ENCODE results near the gene UGCG. TPM values are rescaled to one million over a fixed set of nuclear protein-coding genes. Genes with fewer than 3 reads are reported as not detected.

UGCG gene
- total and polyA plus RNA-seq, 10 of the 15 experiments (the other 5 are each of a cell fraction or from before 2014, with no cell fraction given), result 21.7 to 96.6 (median 48.9) TPM

GRCh38 chr9:111975709-111976108, 79.1 kb downstream of the UGCG start:
- FAIRE-seq, result no peak
- POLR2A ChIA-PET, result interaction anchor here (0.9 to 2.1 kb wide), 5 partner anchors 9 to 59 kb away, joined by 3 to 7 read pairs (median 3); no protein-coding TSS in a partner anchor
- TF ChIP-seq JUNB (IDR thresholded peaks at IDR 0.05), result no peak
- TF ChIP-seq CBX3 (IDR thresholded peaks at IDR 0.05; ENCODE audit: borderline replicate concordance, low read depth), result no peak
- TF ChIP-seq IKZF1 (conservative IDR thresholded peaks at IDR 0.05), result 0 out of 2 replicates have a peak, but pooled peaks have one; percentile 22
- peak; percentile 2; the same call in 1 of the 2 replicates for TF ChIP-seq RUNX3 (IDR thresholded peaks at IDR 0.05; ENCODE audit: low read length)
- TF ChIP-seq SRF (IDR thresholded peaks at IDR 0.05; ENCODE audit: low read depth in 2 of 2, low read length in 2 of 2), result peak in 1 of 2 experiments; percentile 71; a peak in 2 of 4 replicates
- TF ChIP-seq SREBF2 (IDR thresholded peaks at IDR 0.05; ENCODE audit: low read length), result no peak
- no peak for TF ChIP-seq HDAC2 (IDR thresholded peaks at IDR 0.05)
- no peak for TF ChIP-seq GABPA (IDR thresholded peaks at IDR 0.05; ENCODE audit: low read depth)
- TF ChIP-seq RELB (IDR thresholded peaks at IDR 0.05; ENCODE audit: low read depth), result no peak
- TF ChIP-seq EP300 (IDR thresholded peaks at IDR 0.05; ENCODE audit: borderline replicate concordance in 1 of 2, control insufficient read depth in 1 of 2, low read depth in 2 of 2, low read length in 2 of 2), result no peak
- no peak for TF ChIP-seq FOXK2 (IDR thresholded peaks at IDR 0.05)
- no peak for TF ChIP-seq SUZ12 (IDR thresholded peaks at IDR 0.05; ENCODE audit: unreplicated experiment)
- peak; percentile 4 to 51 (median 14); a peak in 2 of 6 replicates for TF ChIP-seq CTCF (IDR thresholded peaks at IDR 0.05 in 2 of 3, conservative IDR thresholded peaks at IDR 0.05 in 1 of 3; ENCODE audit: control insufficient read depth in 2 of 3, extremely low read depth in 1 of 3, insufficient read depth in 1 of 3, low read depth in 3 of 3, low read length in 3 of 3)
- no peak for TF ChIP-seq ZNF622 (IDR thresholded peaks at IDR 0.05)
- TF ChIP-seq SUPT20H (IDR thresholded peaks at IDR 0.05; ENCODE audit: borderline replicate concordance, control insufficient read depth, low read depth, low read length), result no peak
- TF ChIP-seq TARDBP (IDR thresholded peaks at IDR 0.05; ENCODE audit: borderline replicate concordance), result no peak
- no peak for TF ChIP-seq PAX8 (IDR thresholded peaks at IDR 0.05)
- TF ChIP-seq DPF2 (IDR thresholded peaks at IDR 0.05), result no peak
- TF ChIP-seq SP1 (IDR thresholded peaks at IDR 0.05; ENCODE audit: low read depth, low read length), result no peak
- TF ChIP-seq RFX5 (IDR thresholded peaks at IDR 0.05; ENCODE audit: low read depth, low read length), result no peak
- TF ChIP-seq CBX5 (IDR thresholded peaks at IDR 0.05; ENCODE audit: low read depth), result no peak
- peak; percentile 71; the same call in 1 of the 2 replicates for TF ChIP-seq TCF3 (IDR thresholded peaks at IDR 0.05; ENCODE audit: borderline replicate concordance, insufficient read depth, low read depth, low read length)

More at GRCh38 chr9:111975709-111976108, 79.1 kb downstream of the UGCG start:
- RAD21 ChIA-PET (ENCODE audit: unreplicated experiment), result interaction anchor here (0.7 to 3.2 kb wide), 12 partner anchors 9 to 212 kb away, joined by 3 to 20 read pairs (median 6); partner anchors contain the start of gene UGCG
- Histone ChIP-seq H3K27ac (ENCODE audit: control insufficient read depth, insufficient read depth) (no peak overlapping the region), H3K9me3 (replicated peaks; ENCODE audit: control insufficient read depth, insufficient read depth, low read length) (no peaks in the 10 kb centered on the region), H3K4me3 (no peak overlapping the region), H3K9ac (ENCODE audit: control insufficient read depth, insufficient read depth, low read length) (no peak overlapping the region), H2AFZ (ENCODE audit: control insufficient read depth, low read depth, low read length) (peak overlapping the region; percentile 1; the same call in 1 of the 2 replicates), H3K4me1 (ENCODE audit: control insufficient read depth, insufficient read depth, low read length) (peaks cover 12% of the 10 kb centered on the region), H3K4me2 (ENCODE audit: control insufficient read depth, insufficient read depth) (no peak overlapping the region), H4K20me1 (ENCODE audit: control insufficient read depth, insufficient read depth) (no peaks in the 10 kb centered on the region), H3K36me3 (ENCODE audit: control insufficient read depth in 2 of 2, insufficient read depth in 2 of 2, low read length in 1 of 2) (no peaks in the 10 kb centered on the region), H3K79me2 (ENCODE audit: control insufficient read depth, insufficient read depth, low read length) (no peaks in the 10 kb centered on the region), H3K27me3 (replicated peaks in 1 of 2; ENCODE audit: control insufficient read depth in 2 of 2, insufficient read depth in 2 of 2, low read length in 1 of 2) (no peaks in the 10 kb centered on the region)
- BruUV-seq (replicated peaks), result no TSS peak
- intact Hi-C loops (cut with micrococcal nuclease; ENCODE audit: unreplicated experiment), result no loop called here
- 87% methylated on average over 5 of the region's 5 CpGs for WGBS (ENCODE audit: insufficient coverage, insufficient replicate concordance, low lambda C conversion rate, missing lambda C conversion rate)
- CTCF ChIA-PET, result interaction anchor here (0.7 to 5.9 kb wide), 11 partner anchors 9 to 217 kb away, joined by 3 to 46 read pairs (median 4); partner anchors contain the start of gene UGCG
- DNase-seq (ENCODE audit: low read depth, low spot score), result peak; percentile 39
- peak; percentile 79 for ATAC-seq
- SMC1A ChIA-PET (ENCODE audit: uncharacterized antibody, unreplicated experiment), result interaction anchor here (0.7 to 4.6 kb wide), 22 partner anchors 9 to 216 kb away, joined by 3 to 29 read pairs (median 6); partner anchors contain the start of gene UGCG
- in situ Hi-C loops (cut with MboI), result no loop called here

Measured in GM12878 (cell line).